SKM-1 treated with dmso at 0.1 percent for 144 hours (cell line): ENCODE measurements around the gene ELOB.

Experiments used
- DNase-seq: peaks from one replicate; lab custom pipeline; 2025; ENCODE audit not compliant: unreplicated experiment; lab: John Stamatoyannopoulos, UW

The ELOB gene

DNA sequence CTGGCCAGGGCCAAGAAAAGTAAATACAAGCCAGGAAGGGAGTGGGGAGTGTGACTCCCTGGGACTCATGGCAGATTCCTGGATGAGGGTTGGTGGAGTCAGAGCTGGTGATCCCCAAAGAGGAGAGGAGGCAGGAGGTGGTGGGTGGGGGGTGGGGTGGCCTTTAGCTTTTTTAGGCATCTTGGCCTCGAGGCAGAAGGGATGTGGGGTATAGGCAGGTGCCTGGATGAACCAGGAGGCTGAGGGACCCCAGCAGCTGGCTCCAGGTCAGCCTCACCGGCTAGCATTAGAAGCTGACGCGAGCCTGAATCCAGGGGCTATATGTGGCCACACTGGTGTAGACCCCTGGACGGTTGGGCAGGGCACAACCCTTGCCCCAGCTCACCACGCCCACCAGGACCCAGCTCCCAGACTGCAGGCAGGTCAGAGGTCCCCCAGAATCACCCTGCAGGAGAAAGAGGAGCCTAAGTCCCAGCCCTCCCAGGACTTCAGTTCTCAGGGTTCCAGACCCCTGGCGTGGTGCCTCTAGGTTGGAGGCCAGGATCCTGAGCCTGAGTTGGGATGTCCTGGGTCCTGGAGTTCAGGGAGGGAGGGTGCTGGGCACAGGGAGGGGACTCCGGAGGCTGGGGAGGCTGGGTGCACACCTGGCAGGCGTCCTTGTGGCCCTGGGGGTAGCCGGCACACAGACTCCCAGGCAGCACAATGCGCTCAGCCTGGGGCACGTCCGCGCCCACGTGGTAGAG lies 7.4 kb upstream of the ELOB start:
- no peak for DNase-seq

DNA sequence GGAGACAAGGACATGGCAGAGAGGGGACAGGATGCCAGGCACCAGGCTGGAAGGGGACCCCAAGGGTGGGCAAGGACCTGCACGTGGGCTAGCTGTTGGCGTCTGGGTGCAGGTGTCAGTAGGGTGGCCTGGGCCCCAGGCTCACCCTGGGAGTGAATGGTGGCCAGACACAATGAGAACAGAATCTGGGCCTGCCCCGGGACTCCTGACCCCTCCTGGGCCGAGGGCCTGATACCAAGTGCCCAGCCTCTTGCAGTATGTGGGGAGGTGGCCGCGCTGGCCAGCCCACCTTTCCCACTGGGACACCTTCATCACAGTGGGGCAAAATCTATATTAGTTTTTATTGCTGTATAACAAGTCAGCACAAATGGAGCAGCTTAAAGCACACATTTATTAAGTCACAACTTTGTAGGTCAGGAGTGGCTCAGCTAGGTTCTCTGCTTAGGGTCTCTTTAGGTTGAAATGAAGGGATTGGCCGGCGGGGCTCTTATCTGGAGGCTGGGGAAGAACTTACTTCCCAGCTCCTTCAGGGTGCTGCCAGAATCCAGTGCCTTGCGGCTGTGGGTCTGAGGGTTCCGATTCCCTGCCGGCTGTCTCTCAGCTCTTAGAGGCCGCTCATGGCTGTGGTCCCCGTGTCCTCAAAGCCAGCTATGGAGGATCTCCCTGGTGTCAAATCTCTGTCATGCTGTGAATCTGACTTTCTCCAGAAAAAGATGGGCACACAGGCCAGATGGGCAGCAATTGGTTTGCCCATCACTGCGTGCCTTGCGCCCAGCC lies 6.7 kb upstream of the ELOB start:
- DNase-seq: no peak

DNA sequence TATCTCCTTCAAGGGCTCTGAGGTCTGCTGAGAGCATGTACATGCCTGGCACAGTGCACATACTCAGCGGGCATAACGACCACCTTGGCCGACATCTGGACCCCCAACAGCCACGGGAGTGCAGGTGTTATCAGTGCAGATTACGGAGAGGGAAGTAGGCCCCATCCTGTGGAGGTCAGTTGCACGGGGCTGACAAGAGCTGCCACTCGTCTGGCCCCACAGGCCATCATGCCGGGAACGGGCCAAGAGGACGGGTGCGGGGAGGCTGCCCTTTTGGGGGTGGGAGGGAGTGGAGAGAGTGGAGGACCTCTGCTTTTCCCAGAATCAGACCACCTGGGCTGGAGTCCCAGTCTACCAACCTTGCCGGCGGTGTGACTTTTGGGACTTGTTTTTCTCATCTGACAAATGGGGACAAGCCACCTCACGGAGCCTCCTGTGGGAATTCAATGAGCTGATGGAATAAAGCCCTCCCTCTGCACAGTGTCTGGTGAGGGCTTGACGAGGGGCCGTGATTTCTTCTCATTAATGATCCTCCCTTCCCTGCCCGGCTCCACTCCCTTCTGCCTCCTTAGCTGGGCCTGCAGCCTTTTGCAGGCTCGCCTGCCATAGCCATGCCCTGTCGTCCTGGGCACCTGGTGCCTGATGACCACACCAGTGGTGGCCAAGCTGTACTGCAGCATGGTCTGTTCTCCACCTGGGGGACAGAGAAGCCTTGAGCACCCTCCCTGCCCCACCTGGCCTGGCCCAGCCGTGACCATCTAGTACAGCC lies 5.7 kb upstream of the ELOB start:
- no peak for DNase-seq

DNA sequence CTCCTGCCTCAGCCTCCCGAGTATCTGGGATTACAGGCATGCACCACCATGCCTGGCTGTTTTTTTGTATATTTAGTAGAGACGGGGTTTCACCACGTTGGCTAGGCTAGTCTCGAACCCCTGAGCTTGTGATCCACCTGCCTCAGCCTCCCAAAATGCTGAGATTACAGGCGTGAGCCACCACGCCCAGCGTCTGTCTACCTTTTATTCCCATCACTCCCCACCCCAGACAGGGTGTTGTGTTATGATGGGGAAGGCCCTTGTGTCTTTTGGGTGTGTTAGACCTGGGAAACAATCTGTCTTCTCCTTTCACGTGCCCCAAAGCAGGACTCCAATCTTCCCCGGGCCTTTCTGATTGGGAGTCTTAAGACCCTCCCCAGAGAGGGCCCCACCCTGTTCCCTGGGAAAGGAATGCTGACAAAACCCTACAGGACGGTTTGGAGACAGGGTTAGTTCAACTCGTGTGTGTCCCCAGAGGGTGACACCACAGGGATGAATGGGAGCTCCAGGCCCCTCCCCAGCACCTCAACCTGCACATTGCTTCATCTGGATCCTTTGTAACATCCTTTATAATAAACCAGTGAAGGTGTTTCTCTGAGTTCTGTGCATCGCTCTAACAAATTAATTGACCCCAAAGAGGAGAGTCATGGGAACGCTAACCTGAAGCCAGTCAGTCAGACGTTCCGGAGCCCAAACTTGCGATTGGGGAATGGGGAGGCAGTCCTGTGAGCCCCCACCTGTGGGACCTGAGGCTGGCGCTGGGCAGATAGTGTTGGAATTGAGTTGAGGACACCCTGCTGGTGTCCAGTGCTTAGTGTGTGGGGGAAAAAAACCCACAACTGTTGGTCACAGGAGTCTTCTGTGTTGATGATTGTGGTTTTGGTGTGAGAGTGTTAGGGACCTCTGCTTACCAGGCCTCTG lies 3.2 kb upstream of the ELOB start:
- no peak for DNase-seq

DNA sequence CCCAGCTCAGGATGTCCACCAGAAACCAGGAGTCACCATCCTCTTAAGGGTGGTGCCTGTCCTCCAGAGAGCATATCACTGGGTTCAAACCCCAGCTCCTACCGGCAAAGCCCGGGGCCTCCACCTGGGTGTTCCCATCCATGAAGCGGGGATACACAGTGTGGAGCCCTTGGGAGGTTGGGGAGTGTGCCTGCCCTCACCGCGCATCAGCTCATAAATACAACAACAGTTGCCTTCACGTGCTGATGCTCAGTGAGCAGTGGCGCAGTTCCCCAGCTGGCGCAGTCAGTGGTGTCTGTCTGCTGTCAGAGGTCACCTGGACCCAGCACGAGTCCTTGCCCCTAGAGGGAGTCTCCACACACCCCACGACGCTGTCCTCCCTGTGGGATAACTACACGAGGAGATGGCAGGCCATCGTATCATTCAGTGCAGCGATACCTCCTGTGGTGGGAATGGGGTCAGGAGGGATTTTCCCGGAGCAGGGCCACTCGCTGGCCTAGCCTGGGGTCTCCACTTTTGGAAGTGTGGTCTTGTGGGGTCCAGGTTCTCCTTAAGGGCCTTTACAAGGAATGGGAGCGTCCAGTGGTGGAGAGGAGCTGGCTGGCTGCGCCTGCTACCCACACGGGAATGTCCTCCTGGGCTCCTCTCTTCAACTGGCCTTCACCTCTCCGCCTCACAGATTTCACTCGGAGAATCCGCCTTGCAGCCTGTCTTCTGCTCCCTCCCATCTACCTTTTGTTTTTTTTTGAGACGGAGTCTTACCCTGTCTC lies 2.3 kb upstream of the ELOB start:
- DNase-seq: no peak

DNA sequence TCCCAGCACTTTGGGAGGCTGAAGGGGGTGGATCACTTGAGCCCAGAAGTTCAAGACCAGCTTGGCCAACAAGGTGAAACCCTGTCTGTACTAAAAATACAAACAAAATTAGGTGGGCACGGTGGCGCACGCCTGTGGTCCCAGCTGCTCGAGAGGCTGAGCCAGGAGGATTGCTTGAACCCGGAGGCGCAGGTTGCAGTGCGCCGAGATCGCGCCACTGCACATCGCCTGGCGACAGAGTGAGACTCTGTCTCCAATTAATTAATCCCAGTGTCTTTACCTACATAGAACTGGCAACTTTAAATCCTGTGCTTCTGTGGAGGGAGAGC lies 1.5 kb upstream of the ELOB start:
- no peak for DNase-seq

DNA sequence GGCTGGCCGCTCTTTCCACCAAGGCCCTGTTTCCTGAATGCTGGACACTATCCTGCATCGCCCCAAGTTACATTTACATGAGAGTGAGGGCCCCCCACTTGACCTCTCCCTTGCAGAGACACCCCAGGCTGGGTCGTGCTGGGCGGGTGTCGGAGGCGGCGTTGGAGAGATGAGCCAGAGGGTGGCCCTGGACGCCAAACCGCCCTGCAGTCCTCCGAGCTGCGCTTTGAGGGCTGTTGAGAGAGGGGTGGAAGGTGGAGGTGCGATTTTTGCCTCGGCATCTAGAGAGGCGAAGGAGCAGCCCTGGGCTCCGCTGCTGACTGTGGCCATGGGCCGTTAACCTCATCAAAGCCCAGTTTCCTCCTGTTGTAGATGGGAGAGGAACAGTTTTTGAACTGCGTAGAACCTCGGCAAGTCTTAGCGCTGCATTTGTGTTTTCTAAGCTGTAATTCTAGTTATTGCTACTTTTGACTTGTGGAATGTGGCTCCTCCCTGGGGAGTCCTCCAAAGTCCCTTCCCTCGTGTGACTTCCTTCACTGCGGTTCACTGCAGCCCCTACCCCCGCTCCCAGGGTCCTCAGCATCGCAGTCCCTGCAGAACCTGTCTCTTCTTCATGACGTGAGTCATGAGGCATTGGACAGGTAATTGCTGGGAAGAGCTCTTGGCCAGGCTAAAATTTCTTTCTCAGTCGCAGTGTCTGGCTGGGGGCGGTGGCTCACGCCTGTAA lies 986 bp upstream of the ELOB start:
- DNase-seq: no peak

DNA sequence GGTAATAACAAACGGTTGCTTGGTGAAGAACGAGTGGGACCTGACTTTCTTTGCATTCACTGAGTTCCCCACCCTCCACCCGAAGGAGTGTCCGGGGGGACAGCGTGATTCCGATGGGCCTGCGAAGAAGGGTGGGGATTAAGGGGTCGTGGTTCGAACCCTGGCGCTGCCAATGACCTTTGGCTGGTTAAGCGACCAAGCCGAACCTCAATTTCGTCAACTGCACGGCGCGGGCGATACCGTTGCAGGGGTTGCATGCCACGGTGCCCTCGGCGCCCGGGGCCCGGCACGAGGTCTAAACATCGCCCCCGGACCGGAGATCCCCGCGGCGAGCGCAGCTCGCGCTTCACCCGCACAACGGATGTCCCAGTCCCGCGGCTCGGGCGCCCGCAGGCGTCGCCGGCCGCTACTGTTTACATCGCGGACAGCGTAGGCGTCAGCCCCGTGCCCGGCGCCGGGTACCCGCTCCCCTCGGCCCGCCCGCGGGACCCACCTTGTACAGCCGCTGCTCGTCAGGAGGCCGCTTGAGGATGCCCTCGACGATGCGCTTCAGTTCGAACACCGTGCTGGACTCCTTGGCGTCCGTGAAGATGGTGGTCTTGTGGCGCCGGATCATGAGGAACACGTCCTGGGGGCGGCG lies 460 bp downstream of the ELOB start:
- DNase-seq: no peak

DNA sequence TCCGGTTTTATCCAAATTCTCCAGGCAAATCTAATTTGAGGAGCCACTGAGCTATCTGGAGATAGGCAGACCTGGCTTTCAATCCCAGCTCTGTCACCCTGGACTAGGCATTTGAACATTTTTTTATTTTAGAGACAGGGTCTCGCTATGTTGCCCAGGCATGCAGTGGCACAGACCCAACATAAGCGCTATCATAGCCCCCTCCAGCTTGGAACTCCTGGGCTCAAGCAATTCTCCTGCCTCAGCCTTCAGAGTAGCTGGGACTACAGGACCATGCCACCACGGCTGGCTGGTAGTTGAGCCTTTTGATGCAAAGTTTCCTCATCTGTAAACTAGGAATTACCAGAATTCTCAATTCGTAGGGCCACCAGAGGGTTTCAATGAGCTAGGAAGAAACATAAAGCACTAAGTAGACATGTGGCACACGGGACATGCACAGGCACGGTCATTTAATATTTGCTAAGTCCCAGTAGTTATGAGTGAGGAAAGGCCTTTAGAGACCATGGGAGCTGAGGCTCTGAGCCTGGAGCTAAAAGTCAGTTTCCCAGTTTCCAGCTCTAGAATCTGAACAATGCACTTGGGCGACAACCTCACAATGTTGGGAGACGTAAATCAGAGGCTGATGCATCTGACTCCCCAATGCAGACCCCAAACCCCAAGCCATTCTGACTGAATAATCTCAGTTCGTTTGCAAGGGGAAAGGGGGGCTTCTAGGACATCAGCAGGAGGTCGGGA lies 1.1 kb downstream of the ELOB start:
- DNase-seq: no peak

DNA sequence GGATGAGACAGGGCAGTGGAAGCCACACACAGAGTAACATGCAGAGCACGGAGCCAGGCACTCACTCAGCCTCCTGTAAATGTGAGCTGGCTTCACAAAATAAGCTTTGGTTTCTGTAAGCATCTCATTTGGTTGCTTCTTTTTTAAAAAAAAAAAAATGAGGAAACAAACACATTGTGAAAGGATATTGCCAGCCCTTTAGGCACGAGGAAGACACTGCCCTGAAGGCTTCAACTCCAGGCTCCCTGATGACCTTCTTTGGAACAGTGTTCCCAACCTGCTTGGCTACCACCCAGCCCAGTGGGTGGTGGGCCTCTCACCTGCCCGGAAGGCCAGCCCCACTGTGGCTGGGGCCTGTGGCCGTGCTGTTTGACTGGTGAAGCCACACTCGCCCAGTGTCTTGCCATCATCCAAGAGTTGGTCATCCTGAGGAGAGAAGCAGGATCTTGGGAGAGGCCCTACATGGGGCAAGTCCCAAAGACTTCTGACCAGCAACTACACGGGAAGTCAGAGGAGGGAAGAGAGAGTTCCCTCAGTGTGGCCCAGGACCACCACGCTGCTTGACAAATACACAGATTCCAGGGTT lies 1.9 kb downstream of the ELOB start:
- DNase-seq: no peak

DNA sequence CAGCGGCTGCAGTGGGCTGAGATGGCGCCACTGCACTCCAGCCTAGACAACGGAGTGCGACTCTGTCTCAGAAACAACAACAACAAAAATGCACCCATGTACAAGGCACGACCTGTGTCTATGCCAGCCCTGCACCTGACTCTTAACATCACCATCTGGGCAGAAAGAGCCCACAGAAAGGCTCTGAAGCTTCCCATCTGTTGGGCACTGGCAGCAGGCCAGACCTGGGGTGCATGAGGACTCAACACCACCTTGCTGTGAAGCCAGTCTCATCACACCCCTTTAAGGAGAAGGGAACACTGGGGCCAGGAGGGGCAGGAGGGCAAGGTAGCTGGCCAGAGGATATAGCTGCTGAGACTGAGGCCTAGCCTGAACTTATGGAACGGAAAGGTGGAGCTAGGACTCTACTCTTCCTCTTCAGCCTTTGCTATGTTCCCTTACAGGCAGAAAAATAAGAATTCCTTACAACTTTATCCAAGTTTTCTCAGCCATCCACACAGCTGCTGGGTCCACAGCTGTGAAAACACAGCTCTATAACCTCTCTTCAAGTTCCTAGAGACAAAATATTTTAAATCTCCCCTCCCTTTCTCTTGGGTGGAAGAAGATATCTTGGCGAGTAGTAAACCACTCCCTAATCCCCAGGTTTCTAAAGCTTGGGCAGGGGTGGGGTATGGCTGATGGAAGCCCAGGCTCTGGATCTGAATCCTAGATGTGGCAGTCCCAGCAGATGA lies 2.8 kb downstream of the ELOB start:
- DNase-seq: no peak

DNA sequence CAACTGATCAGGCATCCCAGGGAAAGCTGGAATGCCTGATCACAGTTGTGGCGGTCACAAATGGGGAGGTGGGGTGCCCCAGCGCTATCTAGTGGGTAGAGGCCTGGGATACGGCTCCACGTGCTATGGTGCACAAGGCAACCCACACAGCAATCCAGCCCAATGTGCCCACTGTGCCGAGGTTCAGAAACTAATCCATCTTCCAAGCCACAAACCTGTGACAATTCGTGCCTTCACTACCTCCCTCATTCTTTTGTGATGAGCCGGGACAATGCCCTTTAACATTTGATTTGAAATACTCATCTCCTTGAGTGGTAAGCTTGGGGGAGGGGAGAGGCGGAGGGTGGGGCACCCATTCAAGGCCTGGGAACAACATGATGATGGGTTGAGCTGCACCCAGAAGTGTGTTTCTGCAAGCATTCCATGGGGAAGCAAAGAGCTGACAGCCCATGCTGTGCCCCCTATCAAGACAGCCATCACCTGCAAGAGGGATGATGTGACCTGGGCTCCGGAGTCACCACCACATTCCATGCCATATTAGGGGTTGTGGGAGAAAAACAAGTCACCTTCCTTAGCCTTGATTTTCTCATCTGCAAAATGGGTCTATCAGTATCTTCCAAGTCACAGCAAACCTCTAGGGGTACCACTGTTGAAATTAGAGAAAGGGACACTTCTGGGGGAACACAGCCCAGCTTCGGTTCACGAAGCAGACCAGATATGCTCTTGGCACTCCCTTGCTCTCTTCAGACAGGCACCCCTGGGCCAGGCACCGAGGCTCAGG lies 3.7 kb downstream of the ELOB start:
- DNase-seq: no peak

DNA sequence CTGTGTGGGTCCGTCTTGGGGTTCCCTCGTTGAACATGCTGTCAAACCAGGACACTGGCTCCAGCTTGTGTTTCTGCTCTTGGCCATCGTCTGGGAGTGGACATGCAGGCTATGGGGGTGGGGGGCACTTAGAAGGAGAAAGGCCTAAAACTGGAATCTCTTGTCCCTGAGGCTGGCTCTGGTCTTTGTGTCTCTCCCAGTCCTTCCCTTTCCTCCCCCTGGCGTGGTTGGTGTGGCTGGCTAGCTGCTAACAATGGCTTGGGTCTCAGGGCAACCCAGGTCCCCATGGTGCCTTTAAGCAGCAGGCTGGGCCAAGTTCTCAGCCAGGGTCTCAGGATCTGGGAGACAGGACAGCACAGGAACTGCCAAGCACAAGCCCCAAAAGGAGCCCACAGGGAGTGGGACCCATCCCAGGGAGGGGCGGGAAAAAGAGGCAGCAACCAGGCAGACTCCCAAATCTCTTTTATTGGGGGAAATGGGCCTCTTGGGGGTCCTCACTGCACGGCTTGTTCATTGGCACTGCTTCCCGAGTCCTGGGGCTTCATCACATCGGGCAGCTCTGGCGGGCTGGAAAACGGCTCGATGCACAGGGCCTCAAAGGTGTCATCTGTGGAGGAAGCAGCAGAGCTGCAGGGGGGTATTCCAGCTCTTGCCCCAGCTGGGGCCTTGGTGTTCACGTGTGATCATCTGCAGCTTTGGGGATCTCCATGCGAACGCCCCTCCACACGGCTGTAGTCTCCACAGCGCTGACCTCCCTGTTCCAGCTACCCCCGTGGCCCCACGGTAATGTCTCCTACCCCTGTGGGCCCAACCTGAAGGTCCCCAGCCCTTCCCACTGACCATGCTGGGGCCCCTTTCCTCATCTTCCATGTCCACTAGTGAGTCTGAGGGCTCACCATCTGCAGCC lies 5.3 kb downstream of the ELOB start:
- no peak for DNase-seq

DNA sequence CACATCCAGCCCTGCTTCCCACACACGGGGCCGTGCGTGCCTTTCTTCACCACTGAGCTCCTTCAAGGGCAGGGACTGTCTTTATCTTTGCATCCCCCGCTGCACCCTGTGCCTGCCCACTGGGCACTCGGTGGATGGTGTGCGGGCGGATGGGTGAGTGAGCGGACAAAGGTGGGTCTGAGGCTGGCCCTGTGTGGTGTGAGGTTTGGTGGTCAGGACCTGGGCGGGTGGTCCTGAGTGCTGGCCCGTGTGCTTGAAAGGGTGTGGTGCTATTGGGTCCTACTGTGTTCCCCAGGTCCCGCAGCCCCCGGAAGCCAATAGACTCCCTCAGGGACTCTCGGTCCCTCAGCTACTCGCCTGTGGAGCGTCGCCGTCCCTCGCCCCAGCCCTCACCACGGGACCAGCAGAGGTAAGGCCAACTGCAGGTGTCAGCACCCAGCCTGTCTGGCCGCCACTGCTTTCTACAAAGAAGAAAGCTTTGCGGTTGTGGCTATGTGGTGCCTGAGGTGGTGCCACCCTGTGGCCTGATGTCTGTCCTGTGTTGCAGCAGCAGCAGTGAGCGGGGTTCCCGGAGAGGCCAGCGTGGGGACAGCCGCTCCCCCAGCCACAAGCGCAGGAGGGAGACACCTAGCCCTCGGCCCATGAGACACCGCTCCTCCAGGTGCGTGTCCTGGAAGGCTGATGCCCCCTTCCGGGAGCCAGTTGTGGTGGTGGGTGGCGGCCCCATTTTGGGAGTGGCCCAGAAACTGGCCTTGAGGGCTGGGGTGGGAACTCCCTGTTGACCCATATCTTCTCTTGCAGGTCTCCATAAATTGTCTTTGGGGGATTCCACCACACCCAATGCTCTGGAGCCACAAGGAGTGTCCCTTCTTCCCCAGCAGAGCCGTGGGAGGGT lies 6.8 kb downstream of the ELOB start:
- no peak for DNase-seq

DNA sequence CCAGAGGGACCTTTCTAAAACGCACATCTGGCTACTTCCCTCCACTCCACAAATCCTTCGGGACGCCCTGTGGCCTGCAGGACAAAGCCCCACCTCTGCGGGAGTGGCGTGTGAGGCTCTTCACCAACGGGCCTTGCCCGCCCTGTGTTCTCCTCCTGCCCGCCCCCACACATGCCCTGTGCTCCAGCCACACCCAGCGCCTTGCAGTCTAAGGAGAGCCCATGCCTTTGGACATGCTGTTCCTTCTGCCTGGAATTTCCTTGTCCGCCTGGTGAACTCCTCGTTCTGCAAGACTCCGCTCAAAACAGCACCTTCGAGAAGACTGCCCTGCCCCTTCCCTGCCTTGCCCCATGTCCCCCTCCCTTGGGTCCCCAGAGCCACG lies 7.4 kb downstream of the ELOB start:
- DNase-seq: no peak
